HG03521 (cell line): Measurements from ENCODE around the gene PLEKHA3.
"Not testable (repeated sequence)": the region's sequence is repeated elsewhere in the genome, so short reads cannot be mapped to it uniquely, and the experiment has no call there.

Experiments
- ATAC-seq: cut with Tn5 transposase; IDR thresholded peaks from one replicate; pipeline ENCODE4 v1.9.1; 2021; ENCODE audit warnings: mild to moderate bottlenecking, moderate library complexity; ENCODE audit not compliant: unreplicated experiment

PLEKHA3 gene

GRCh38 chr2:178480227-178481181 lies at the start of gene PLEKHA3:
Gene PLEKHA3 (plus strand): TSS chr2:178480457. CDS start chr2:178480870, 413 bp downstream.
- ATAC-seq = peak; percentile 55

DNA sequence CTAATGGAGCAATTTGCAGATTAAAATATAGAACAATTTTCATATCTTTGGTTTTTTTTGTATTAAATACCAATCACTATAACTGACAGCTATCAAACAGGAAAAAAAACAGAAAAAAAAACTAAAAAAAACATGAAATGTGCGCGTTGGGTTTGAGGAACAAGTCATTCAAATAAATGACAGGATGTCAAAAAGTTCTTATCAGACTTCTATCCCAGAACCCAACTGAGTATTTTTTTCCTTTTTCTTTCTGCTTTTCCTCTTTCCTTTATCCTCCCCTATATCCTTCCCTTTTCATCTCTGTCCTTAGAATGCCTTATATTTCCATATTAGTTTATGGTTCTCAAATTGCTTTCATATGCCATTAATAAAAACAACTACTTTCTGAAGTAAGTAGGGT lies 43.6 kb upstream of the PLEKHA3 start:
- no peak for ATAC-seq

DNA sequence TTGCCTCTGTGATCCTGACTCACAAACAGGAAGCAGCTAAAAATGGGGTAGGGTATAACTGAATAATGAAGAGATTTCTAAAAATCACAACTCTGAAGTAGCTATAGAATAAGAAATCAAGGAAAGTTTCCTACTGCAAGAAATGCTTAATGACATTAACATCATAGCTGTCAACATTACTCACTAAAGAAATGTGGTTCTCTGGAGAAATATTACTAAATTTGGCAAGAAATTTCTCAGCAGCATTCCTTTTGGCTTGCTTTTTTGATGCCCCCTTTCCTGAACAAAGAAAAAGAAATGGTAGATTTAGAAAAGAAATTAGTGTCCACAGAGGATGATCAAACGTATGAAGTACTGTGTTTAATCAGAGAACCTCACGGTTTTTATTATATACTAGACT lies 38.8 kb upstream of the PLEKHA3 start:
- no peak for ATAC-seq

DNA sequence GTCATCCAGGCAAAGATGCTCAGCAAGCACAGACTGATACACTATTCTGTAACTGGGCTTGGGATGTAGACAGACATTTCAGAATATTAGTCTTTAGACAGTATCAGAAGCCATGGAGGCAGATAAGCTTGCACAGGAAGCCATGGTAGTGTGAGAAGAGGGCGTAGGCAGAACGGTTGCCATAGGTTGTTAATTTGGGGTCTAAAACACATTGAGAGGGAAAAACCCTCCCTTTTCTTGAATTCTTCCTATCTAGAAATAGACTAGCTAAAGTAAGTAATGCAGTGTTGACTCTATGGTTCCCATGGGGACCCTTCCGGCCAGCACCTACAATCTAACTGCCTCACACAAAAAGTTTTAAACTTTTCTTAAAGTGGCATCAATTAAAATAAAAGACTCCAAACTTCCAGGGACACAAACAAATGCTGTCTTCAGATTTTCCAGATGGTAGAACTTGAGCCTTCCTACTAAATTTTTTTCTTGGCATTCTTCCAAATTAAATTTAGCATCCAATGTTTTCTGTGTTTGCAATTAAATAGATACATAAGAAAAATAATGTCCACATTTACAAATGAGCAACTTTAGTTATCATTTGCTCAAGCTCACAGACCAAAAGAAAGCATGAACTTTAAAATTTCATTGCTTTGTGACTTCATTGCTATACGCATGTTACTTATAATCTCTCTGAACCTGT lies 31.1 kb upstream of the PLEKHA3 start:
- ATAC-seq = no peak

- peak; percentile 5 for ATAC-seq
Observed at GRCh38 chr2:178449700-178450523, 30.3 kb upstream of the PLEKHA3 start.

DNA sequence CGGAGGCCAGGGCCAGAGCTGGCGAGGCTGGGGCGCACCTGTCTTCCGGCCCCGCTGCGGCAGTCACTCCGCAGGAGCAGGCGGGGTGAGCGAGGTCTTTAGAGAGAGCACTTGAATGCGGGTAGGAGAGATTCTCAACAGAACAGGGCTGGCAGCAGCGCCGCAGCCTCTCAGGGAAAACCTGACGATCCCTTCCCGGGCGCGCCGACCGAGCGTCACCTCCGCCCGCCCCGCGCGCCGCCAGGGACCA lies 29.8 kb upstream of the PLEKHA3 start:
- ATAC-seq = peak; percentile 51

GRCh38 chr2:178450774-178451525 lies 29.3 kb upstream of the PLEKHA3 start, which contains the start of the genes PJVK and PRKRA:
Gene PJVK (plus strand): TSS chr2:178451378. CDS start chr2:178453410, 2,032 bp downstream.
Gene PRKRA (minus strand): TSS chr2:178451175. CDS start chr2:178451030, 145 bp downstream.
- ATAC-seq = peak; percentile 81

GRCh38 chr2:178452334-178452733 lies 27.9 kb upstream of the PLEKHA3 start:
- ATAC-seq = no peak

- ATAC-seq = no peak
Observed at GRCh38 chr2:178452870-178453269, 27.4 kb upstream of the PLEKHA3 start.

- ATAC-seq = no peak
Observed at GRCh38 chr2:178455947-178456346, 24.3 kb upstream of the PLEKHA3 start.

DNA sequence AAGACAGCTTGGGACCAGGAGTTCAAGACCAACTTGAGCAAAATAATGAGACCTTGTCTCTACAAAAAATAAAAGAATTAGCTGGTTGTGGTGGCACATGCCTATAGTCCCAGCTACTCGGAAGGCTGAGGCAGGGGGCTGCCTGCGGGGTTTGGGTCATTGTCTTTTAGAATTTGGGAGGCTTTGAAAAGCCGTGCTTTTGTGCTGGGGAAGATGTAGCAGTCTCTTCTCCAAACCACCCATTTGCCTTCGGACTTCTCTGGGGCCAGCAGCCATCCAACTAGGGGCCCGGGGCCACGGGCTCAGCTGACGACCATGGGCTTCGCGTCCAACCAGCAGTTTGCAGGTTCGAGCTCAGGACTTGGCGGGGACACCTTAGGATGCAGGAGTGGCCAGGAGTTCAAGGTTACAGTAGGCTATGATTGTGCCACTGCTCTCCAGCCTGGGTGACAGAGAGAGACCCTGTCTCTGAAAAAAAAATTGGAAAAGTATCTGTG lies 22.8 kb upstream of the PLEKHA3 start:
- ATAC-seq = no peak

- ATAC-seq = no peak
Observed at GRCh38 chr2:178469219-178469849, 10.9 kb upstream of the PLEKHA3 start.

DNA sequence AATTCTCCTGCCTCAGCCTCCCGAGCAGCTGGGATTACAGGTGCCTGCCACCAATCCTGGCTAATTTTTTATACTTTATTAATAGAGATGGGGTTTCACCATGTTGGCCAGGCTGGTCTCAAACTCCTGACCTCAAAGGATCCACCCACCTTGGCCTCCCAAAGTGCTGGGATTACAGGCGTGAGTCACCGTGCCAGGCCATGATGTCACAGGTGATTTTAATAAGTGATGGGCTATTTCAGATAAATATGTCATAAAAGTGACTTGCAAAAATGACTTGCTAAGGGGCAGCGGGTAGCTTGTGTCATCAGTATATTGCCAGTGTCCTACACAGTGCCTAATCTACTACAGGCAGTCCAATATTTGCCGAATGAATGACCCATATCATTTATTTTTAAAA lies 8.9 kb upstream of the PLEKHA3 start:
- ATAC-seq = not testable (repeated sequence)

DNA sequence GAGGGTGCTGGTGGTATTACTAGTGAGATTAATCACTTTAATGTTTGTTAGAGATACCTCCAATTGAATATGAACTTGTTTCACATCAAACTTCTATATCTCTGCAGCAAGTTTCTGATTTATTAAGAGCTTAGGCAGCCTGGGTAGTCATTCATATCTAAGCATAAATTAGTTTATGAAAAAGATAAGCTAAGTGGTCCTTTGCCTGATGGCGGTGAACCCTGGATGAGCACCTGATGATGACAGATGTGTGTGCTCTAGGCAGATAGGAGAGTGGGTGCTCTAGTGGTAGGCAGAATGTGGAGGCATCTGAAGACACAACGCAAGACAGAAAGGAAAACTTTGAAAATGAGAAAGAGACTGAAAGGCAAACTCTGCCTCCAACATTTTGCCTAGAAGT lies 6.9 kb upstream of the PLEKHA3 start:
- ATAC-seq = no peak

DNA sequence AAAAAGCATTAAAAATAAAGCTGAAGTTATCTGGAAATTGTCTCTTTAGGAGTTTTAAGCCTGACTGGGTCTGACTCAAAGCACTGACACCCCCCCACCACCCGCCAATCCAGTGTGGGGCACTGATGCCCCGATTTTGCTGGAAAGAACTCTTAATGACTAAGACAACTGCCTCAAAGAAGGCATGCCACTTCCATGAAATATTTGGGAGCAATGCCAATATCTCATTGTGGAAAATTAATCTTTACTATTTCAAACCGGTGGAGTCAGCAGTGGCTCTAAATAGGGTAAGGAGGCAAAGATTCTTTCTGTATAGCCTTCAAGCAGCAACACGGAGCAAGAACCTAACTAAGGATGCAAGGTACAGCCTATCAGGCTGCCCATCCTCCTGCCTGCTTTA lies 6.3 kb upstream of the PLEKHA3 start:
- no peak for ATAC-seq

GRCh38 chr2:178474560-178474959 lies 5.7 kb upstream of the PLEKHA3 start:
- no peak for ATAC-seq

- ATAC-seq = no peak
Observed at GRCh38 chr2:178476477-178476876, 3.8 kb upstream of the PLEKHA3 start.

GRCh38 chr2:178477443-178478129 lies 2.7 kb upstream of the PLEKHA3 start:
- ATAC-seq = no peak

DNA sequence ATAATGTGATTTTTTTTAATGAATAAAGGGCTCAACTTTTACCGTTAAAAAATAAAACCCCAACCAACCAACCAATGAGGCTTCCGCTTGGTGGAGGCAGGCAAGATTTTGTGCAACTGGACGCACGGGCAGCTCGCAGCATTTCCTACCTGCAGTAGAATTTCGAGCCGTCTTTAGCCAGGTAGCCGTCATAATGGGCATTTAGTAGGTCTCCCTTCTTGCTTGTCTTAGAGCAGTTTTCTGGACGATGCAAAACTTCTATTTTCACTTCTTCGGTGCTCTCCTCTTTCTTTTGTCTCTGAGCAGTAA lies 2.2 kb upstream of the PLEKHA3 start:
- no peak for ATAC-seq
